ENCODE data around the gene TSEN34.
"Not testable (repeated sequence)": the region's sequence is repeated elsewhere in the genome, so short reads cannot be mapped to it uniquely, and the experiment has no call there.

Gene TSEN34

DNA sequence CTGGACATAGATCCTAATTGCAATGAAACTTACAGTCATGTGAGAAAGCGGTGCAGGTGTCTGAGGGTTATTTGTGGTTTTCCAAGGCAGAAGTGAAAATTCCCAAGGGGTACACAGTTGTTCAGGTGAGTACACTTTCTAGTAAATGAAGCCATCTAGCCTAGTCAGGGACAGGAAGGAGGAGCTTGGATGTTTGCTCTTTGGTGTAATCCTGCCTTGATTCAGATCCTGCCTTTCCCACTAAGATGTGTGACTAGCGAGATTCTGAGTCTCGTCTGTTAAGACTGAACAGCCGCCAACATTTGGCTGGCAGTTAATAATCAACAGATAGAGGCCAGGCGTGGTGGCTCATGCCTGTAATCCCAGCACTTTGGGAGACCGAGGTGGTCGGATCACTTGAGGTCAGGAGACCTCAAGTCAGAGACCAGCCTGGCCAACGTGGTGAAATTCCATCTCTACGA is 12.1 kb downstream of the TSEN34 start:
- TF ChIP-seq, protein P1, sequence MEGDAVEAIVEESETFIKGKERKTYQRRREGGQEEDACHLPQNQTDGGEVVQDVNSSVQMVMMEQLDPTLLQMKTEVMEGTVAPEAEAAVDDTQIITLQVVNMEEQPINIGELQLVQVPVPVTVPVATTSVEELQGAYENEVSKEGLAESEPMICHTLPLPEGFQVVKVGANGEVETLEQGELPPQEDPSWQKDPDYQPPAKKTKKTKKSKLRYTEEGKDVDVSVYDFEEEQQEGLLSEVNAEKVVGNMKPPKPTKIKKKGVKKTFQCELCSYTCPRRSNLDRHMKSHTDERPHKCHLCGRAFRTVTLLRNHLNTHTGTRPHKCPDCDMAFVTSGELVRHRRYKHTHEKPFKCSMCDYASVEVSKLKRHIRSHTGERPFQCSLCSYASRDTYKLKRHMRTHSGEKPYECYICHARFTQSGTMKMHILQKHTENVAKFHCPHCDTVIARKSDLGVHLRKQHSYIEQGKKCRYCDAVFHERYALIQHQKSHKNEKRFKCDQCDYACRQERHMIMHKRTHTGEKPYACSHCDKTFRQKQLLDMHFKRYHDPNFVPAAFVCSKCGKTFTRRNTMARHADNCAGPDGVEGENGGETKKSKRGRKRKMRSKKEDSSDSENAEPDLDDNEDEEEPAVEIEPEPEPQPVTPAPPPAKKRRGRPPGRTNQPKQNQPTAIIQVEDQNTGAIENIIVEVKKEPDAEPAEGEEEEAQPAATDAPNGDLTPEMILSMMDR (IDR thresholded peaks at IDR 0.05; ENCODE audit: borderline replicate concordance, control extremely low read depth, extremely low read depth, insufficient read depth, missing control alignments) = no peak
- in situ Hi-C loops (cut with MboI; ENCODE audit: low sequenced_read_pairs, unreplicated experiment) = no loop called here

DNA sequence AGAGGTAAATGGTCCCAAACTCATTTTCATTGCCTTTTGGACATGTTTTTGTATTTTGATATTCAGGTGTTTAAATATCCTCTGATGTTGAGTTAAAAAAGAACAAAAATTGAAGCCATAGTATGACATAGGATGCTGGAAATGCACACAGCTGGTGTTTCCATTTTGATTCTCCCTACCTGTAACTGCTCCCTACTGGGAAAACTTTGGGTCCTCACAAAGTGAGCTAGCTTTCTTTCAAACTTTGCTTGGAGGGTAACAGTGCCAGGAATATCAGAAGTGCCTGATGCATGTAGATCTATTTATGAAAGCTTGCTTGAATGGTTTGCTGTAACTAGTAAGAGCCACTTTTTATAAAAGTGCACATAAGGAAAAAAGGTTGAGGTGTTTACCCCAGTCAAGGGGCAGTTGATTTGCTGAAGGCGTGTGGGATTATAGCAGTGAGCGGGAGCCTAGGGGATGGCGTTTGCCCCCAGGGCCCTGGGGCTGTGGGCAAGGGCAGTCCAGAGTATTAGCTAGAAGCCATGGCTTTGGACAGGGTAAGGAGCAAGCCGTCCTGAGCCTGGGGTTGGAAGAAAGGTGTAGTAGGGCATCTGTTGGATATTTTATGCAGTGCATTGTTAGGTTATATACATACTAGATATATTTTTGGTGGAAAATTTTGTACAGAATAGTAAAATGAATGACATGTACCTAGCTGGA is 13.8 kb downstream of the TSEN34 start:
- in situ Hi-C loops (cut with MboI; ENCODE audit: low sequenced_read_pairs, unreplicated experiment) = no loop called here
- TF ChIP-seq, protein P1 (IDR thresholded peaks at IDR 0.05; ENCODE audit: borderline replicate concordance, control extremely low read depth, extremely low read depth, insufficient read depth, missing control alignments) = no peak
- no peak for DNase-seq (ENCODE audit: low spot score)

More for the DNA sequence above, 12.1 kb downstream of the TSEN34 start:
- DNase-seq (ENCODE audit: low spot score) = no peak

DNA sequence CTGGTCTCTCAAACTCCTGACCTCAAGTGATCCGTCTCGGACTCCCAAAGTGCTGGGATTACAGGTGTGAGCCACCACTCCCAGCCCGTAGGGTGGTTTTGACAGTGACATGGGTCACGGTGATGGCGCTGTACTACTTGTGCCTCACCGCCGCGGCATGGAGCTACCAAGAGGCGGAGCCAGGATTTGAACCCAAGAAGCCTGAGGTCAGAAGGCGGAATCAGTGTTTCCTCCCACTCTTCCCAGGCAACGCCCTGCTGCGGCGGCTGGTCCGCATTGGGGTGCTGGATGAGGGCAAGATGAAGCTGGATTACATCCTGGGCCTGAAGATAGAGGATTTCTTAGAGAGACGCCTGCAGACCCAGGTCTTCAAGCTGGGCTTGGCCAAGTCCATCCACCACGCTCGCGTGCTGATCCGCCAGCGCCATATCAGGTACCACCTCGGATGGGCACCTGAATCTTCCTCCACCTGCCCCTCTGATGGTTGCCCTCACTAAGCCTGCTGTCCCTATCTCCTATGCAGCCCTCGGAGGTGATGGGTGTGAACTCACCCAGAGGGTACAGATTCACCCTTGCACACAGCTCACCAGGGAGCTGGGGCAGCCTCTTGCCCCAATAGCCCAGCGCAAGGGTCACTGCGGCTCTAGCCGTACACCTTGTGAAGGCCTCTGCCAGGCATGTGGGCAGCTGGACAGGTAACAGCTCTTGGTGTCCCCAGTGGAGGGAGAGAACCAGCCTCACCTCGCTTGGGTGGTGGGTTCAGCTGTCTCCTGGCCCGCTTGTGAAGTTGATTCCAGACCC is 15.1 kb downstream of the TSEN34 start:
- in situ Hi-C loops (cut with MboI; ENCODE audit: low sequenced_read_pairs, unreplicated experiment) = no loop called here
- TF ChIP-seq, protein P1 (IDR thresholded peaks at IDR 0.05; ENCODE audit: borderline replicate concordance, control extremely low read depth, extremely low read depth, insufficient read depth, missing control alignments) = no peak
- no peak for DNase-seq (ENCODE audit: low spot score)

DNA sequence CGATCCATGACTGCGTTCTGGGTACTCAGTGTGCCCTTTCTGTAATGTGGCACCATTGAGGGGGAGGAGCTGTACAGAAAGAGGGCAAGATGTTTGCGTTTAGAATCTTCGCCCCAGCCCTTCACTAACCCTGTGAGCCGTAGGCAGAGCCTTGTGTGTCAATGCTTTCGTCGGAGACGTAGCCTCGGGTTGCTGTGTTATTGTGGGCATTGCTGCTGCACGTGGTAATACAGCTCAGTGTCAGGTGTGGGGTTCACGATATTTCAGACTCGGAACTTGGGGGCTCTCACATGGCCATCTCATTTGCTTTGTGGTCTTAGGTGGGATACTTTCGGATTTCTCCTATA is 15.7 kb downstream of the TSEN34 start:
- no peak for DNase-seq (ENCODE audit: low spot score)
- TF ChIP-seq, protein P1 (IDR thresholded peaks at IDR 0.05; ENCODE audit: borderline replicate concordance, control extremely low read depth, extremely low read depth, insufficient read depth, missing control alignments) = no peak
- in situ Hi-C loops (cut with MboI; ENCODE audit: low sequenced_read_pairs, unreplicated experiment) = no loop called here

DNA sequence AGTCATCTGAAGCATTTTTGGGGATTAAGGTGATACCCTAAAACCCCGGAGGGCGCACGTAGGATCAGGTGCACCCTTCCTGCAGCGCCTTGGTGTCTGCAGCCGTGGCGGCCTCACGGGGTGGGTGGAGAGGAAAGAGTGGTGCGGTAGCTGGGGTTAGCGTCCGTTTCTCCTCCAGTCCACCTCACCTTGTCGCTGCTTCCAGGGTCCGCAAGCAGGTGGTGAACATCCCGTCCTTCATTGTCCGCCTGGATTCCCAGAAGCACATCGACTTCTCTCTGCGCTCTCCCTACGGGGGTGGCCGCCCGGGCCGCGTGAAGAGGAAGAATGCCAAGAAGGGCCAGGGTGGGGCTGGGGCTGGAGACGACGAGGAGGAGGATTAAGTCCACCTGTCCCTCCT is 16.1 kb downstream of the TSEN34 start:
- in situ Hi-C loops (cut with MboI; ENCODE audit: low sequenced_read_pairs, unreplicated experiment); DNase-seq (ENCODE audit: low spot score): not testable (repeated sequence)

DNA sequence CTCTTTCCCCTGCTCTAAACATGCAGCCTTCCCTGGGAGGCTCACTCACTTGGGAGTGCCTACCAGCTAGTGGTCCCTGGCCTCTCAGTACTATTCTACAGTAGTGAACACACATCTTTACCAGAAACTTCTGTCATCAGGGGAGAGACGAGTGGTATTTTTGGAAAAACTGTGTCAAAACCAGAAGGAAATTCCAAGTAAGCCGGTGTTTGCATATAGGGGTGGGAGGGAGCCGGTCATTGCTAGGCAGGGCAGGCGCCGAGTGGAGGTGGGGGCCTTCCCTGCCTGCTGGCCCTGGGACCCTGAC is 16.5 kb downstream of the TSEN34 start:
- in situ Hi-C loops (cut with MboI; ENCODE audit: low sequenced_read_pairs, unreplicated experiment) = no loop called here
- DNase-seq (ENCODE audit: low spot score) = no peak
- TF ChIP-seq, protein P1 (IDR thresholded peaks at IDR 0.05; ENCODE audit: borderline replicate concordance, control extremely low read depth, extremely low read depth, insufficient read depth, missing control alignments) = no peak
